K562 (cell line): Measurements from ENCODE around the gene NR2C2AP. TPM values are rescaled to one million over a fixed set of nuclear protein-coding genes. Genes with fewer than 3 reads are reported as not detected.
A peak's percentile ranks its signal among the peaks of the same experiment; 100 is the strongest.

Source experiments
- BCL6 ChIP-seq: fragments of 250-450 bp; sonication (Bioruptor Pico); IDR thresholded peaks from 2 replicates; pipeline ENCODE4 v1.4.0; 2020
- CBX3 ChIP-seq, 2 experiments: IDR thresholded peaks; 1 replicate in 1 of 2; 2 replicates in 1 of 2; pipeline ENCODE4 v1.6.1; 2012; ENCODE audit warnings: inconsistent platforms in 2 of 2, low read length in 2 of 2, borderline replicate concordance in 1 of 2, control low read depth in 1 of 2
- FUS ChIP-seq: fragments of 200-400 bp; formaldehyde crosslinking; optimal IDR thresholded peaks from 2 replicates; pipeline ENCODE3; 2017; ENCODE audit warnings: low read depth, low read length
- HDAC6 ChIP-seq: IDR thresholded peaks from 2 replicates; pipeline ENCODE4 v1.6.1; 2012; ENCODE audit warnings: low read depth, mild to moderate bottlenecking, control low read depth, inconsistent platforms, low read length, moderate library complexity
- KAT2B ChIP-seq: IDR thresholded peaks from one replicate; pipeline ENCODE4 v1.6.1; 2012; ENCODE audit warnings: low read depth, mild to moderate bottlenecking, control low read depth, inconsistent platforms, low read length, moderate library complexity
- KDM1A ChIP-seq, 2 experiments: fragments of 450-650 bp; IDR thresholded peaks; 2 replicates each; pipeline ENCODE4 v1.6.1; 2016; ENCODE audit warnings: mild to moderate bottlenecking in 2 of 2
- MCM5 ChIP-seq: fragments of 450-650 bp; IDR thresholded peaks from 2 replicates; pipeline ENCODE4 v1.6.1; 2016; ENCODE audit warnings: low read depth
- MTF1 ChIP-seq: fragments of 250-450 bp; sonication (Bioruptor Pico); IDR thresholded peaks from 2 replicates; pipeline ENCODE4 v1.9.0; 2021; ENCODE audit warnings: moderate library complexity, mild to moderate bottlenecking, inconsistent platforms, borderline replicate concordance
- MYBL2 ChIP-seq, 2 experiments: fragments of 450-650 bp in 1 of 2; sonication (generic) in 1 of 2; formaldehyde crosslinking in 1 of 2; IDR thresholded peaks; 2 replicates each; pipeline versions ENCODE4 v1.6.1 to v1.8.1; 2017 to 2022; ENCODE audit warnings: borderline replicate concordance in 1 of 2, inconsistent platforms in 1 of 2, low read depth in 1 of 2, mild to moderate bottlenecking in 1 of 2, missing genetic modification reagents in 1 of 2, moderate library complexity in 1 of 2
- NEUROD1 ChIP-seq: fragments of 150-350 bp; IDR thresholded peaks from 2 replicates; pipeline ENCODE4 v1.6.1; 2014; ENCODE audit warnings: borderline replicate concordance, low read length, low read depth; ENCODE audit not compliant: partially characterized antibody
- RB1 ChIP-seq: fragments of 450-650 bp; IDR thresholded peaks from 2 replicates; pipeline ENCODE4 v1.6.1; 2017; ENCODE audit warnings: low read depth, mild to moderate bottlenecking
- SIN3B ChIP-seq: fragments of 450-650 bp; IDR thresholded peaks from 2 replicates; pipeline ENCODE4 v1.6.1; 2017; ENCODE audit warnings: low read depth, mild to moderate bottlenecking, moderate library complexity
- SLC30A9 ChIP-seq: fragments of 250-450 bp; sonication (Bioruptor Pico); IDR thresholded peaks from 2 replicates; pipeline ENCODE4 v1.8.0; 2022; ENCODE audit warnings: mild to moderate bottlenecking, moderate library complexity
- SMARCE1 ChIP-seq: fragments of 450-650 bp; IDR thresholded peaks from 2 replicates; pipeline ENCODE4 v1.7.1; 2016; ENCODE audit warnings: mild to moderate bottlenecking
- TEAD1 ChIP-seq, 2 experiments: fragments of 450-650 bp in 1 of 2; sonication (generic) in 1 of 2; formaldehyde crosslinking; IDR thresholded peaks; 2 replicates each; pipeline versions ENCODE4 v1.4.0 to v1.8.0; 2020 to 2022; ENCODE audit warnings: mild to moderate bottlenecking in 2 of 2, missing genetic modification reagents in 1 of 2
- ZFP36 ChIP-seq: fragments of 150-350 bp; IDR thresholded peaks from 2 replicates; pipeline ENCODE4 v1.6.1; 2018; ENCODE audit warnings: low read length, low read depth; ENCODE audit not compliant: partially characterized antibody
- ZNF12 ChIP-seq: sonication (generic); formaldehyde crosslinking; IDR thresholded peaks from 2 replicates; pipeline ENCODE4 v1.4.0; 2020; ENCODE audit warnings: mild to moderate bottlenecking, missing genetic modification reagents
- ZNF583 ChIP-seq: fragments of 250-450 bp; sonication (Bioruptor Pico); IDR thresholded peaks from 2 replicates; pipeline ENCODE4 v1.4.0; 2020
- ZNF586 ChIP-seq: fragments of 450-650 bp; formaldehyde crosslinking; conservative IDR thresholded peaks from 2 replicates; pipeline ENCODE4 v1.4.0; 2020; ENCODE audit warnings: mild to moderate bottlenecking, moderate library complexity
- ZNF780A ChIP-seq: fragments of 250-450 bp; sonication (Bioruptor Pico); IDR thresholded peaks from 2 replicates; pipeline ENCODE4 v1.5.0; 2021; ENCODE audit warnings: mild to moderate bottlenecking
- polyA plus RNA-seq, 8 experiments: library from polyadenylated mRNA; depleted of rRNA in 4 of 8; stranded (reverse) in 5 of 8; unstranded in 3 of 8; fragments of >200 nt; fragmentation: Nextera tagmentation in 2 of 8; fragmentation: Illumina TruSeq in 1 of 8; extraction: Ambion mirVana in 2 of 8; extraction: Trizol in 1 of 8; gene quantifications; 2 replicates each; pipeline versions ENCODE4 v1.2.1 to v1.2.3, GENCODE V29; 2011 to 2014; ENCODE audit warnings: inconsistent platforms in 1 of 8, missing spikeins in 1 of 8
- total RNA-seq, 7 experiments: library from RNA; depleted of rRNA in 6 of 7; stranded (reverse); fragments of >200 nt in 6 of 7; fragmentation: Illumina TruSeq in 2 of 7; extraction: Trizol in 2 of 7; gene quantifications; 2 replicates each; pipeline versions ENCODE4 v1.2.1 to v1.2.3, GENCODE V29; 2011 to 2021; ENCODE audit warnings: low replicate concordance in 1 of 7
- TF ChIP-seq, protein P1 (sequence below): sonication (generic); formaldehyde crosslinking; IDR thresholded peaks from 2 replicates; pipeline ENCODE4 v1.5.0; 2020; ENCODE audit warnings: missing genetic modification reagents
- TF ChIP-seq, protein P2 (sequence below): sonication (generic); formaldehyde crosslinking; IDR thresholded peaks from 2 replicates; pipeline ENCODE4 v1.9.0; 2022; ENCODE audit warnings: mild to moderate bottlenecking, missing genetic modification reagents
- TF ChIP-seq, protein P3 (sequence below): fragments of 450-650 bp; IDR thresholded peaks from 2 replicates; pipeline ENCODE4 v1.6.1; 2018; ENCODE audit not compliant: partially characterized antibody

The NR2C2AP gene
- total and polyA plus RNA-seq, 9 of the 15 experiments (the other 6 are each of a cell fraction or from before 2014, with no cell fraction given) = 23.7 to 77.4 (median 32.4) TPM

DNA sequence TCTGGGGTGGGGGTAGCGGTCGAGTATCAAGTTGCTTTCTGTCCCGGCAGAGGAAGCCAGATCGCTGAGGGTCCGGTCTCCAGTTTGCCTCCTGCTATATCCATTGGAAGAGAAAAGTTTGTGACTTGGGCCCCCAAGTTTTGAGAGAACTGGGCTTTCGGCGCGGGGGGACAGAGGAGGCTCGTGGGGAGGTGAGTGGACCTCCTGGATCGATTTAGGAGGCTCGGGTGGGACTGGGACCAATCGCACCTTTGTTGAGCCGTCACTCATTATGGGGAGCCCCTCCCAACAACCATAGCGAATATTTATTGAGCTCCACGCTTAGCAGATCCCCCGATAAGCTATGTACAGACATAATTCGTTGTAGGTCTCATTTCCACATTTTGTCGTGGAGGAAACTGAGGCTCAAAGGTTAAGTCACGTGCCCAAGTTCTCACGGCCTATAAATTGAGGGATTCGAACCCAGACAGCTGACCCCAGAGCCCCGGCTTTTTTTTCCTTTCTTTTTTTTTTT lies 10.2 kb downstream of the NR2C2AP start (continued):
- TF ChIP-seq CBX3 (IDR thresholded peaks at IDR 0.05; ENCODE audit: borderline replicate concordance in 1 of 2, low read length in 2 of 2) (no peak), MCM5 (no peak), ZFP36 (no peak), RB1 (no peak), BCL6 (CRISPR knock-in tag) (no peak), ZNF586 (CRISPR knock-in tag) (no peak), SMARCE1 (0 out of 2 replicates have a peak, but pooled peaks have one; percentile 44), NEUROD1 (peak; percentile 15), HDAC6 (no peak), KAT2B (no peak), ZNF780A (CRISPR knock-in tag) (no peak), FUS (no peak), SIN3B (peak; percentile 20; the same call in 1 of the 2 replicates), SLC30A9 (no peak), ZNF12 (CRISPR knock-in tag) (no peak), TEAD1 (CRISPR knock-in tag; IDR thresholded peaks at IDR 0.05) (no peak), KDM1A (IDR thresholded peaks at IDR 0.05) (no peak), ZNF583 (CRISPR knock-in tag) (no peak), MYBL2 (IDR thresholded peaks at IDR 0.05; ENCODE audit: low read depth) (no peak), MYBL2 (CRISPR knock-in tag; IDR thresholded peaks at IDR 0.05; ENCODE audit: borderline replicate concordance) (no peak), MTF1 (CRISPR knock-in tag) (no peak)
- TF ChIP-seq, protein P1, sequence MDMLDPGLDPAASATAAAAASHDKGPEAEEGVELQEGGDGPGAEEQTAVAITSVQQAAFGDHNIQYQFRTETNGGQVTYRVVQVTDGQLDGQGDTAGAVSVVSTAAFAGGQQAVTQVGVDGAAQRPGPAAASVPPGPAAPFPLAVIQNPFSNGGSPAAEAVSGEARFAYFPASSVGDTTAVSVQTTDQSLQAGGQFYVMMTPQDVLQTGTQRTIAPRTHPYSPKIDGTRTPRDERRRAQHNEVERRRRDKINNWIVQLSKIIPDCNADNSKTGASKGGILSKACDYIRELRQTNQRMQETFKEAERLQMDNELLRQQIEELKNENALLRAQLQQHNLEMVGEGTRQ (CRISPR knock-in tag) = peak; percentile 52; the same call in 1 of the 2 replicates
- TF ChIP-seq, protein P2, sequence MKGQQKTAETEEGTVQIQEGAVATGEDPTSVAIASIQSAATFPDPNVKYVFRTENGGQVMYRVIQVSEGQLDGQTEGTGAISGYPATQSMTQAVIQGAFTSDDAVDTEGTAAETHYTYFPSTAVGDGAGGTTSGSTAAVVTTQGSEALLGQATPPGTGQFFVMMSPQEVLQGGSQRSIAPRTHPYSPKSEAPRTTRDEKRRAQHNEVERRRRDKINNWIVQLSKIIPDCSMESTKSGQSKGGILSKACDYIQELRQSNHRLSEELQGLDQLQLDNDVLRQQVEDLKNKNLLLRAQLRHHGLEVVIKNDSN = peak; percentile 31; the same call in 1 of the 2 replicates
- TF ChIP-seq, protein P3, sequence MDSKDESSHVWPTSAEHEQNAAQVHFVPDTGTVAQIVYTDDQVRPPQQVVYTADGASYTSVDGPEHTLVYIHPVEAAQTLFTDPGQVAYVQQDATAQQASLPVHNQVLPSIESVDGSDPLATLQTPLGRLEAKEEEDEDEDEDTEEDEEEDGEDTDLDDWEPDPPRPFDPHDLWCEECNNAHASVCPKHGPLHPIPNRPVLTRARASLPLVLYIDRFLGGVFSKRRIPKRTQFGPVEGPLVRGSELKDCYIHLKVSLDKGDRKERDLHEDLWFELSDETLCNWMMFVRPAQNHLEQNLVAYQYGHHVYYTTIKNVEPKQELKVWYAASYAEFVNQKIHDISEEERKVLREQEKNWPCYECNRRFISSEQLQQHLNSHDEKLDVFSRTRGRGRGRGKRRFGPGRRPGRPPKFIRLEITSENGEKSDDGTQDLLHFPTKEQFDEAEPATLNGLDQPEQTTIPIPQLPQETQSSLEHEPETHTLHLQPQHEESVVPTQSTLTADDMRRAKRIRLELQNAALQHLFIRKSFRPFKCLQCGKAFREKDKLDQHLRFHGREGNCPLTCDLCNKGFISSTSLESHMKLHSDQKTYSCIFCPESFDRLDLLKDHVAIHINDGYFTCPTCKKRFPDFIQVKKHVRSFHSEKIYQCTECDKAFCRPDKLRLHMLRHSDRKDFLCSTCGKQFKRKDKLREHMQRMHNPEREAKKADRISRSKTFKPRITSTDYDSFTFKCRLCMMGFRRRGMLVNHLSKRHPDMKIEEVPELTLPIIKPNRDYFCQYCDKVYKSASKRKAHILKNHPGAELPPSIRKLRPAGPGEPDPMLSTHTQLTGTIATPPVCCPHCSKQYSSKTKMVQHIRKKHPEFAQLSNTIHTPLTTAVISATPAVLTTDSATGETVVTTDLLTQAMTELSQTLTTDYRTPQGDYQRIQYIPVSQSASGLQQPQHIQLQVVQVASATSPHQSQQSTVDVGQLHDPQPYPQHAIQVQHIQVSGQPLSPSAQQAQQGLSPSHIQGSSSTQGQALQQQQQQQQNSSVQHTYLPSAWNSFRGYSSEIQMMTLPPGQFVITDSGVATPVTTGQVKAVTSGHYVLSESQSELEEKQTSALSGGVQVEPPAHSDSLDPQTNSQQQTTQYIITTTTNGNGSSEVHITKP = peak; percentile 7
